IMR-90 (cell line): ENCODE measurements around the gene PGBD5. TPM values are rescaled to one million over a fixed set of nuclear protein-coding genes. Genes with fewer than 3 reads are reported as not detected.

Source experiments
- ATAC-seq: fragments of 200-7000 bp; cut with Tn5 transposase; 2 replicates; pipeline ENCODE4 v1.9.1; 2020; ENCODE audit warnings: low read depth, mild to moderate bottlenecking, moderate library complexity
- BruUV-seq: library from RNA; stranded (reverse); fragments of 400-500 nt; replicated peaks from 2 replicates; lab custom pipeline; 2021; lab: Mats Ljungman, UMichigan
- CTCF ChIA-PET: fragments of 300-600 bp; formaldehyde crosslinking; extraction: SDS; loops from one replicate; lab custom pipeline; 2021; ENCODE audit warnings: antibody characterized with exemption; lab: Yijun Ruan, JAX
- POLR2A ChIA-PET: fragments of 300-600 bp; sonication (Branson Sonifier 250); formaldehyde crosslinking; loops from one replicate; lab custom pipeline; 2022; ENCODE audit warnings: antibody characterized with exemption; ENCODE audit not compliant: unreplicated experiment; lab: Charles Lee
- DNase-seq: peaks from one replicate; pipeline ENCODE4 v3.0.0; 2013
- H2AFZ ChIP-seq: replicated peaks from 2 replicates; pipeline ENCODE3; 2013; ENCODE audit warnings: low read length, mild to moderate bottlenecking; ENCODE audit not compliant: poor library complexity
- H2AK5ac ChIP-seq: 2 replicates; pipeline ENCODE4 v1.6.1; 2013; ENCODE audit warnings: low read depth, low read length, inconsistent platforms
- H2AK9ac ChIP-seq: replicated peaks from 2 replicates; pipeline ENCODE3; 2013; ENCODE audit warnings: mild to moderate bottlenecking, low read depth, low read length, moderate library complexity; ENCODE audit not compliant: poor library complexity
- H2BK120ac ChIP-seq: 2 replicates; pipeline ENCODE4 v1.6.1; 2013; ENCODE audit warnings: low read depth, low read length, inconsistent platforms
- H2BK15ac ChIP-seq: 3 replicates; pipeline ENCODE4 v1.6.1; 2013; ENCODE audit warnings: low read depth, low read length, inconsistent platforms
- H2BK20ac ChIP-seq: 2 replicates; pipeline ENCODE4 v1.6.1; 2013; ENCODE audit warnings: low read depth, mild to moderate bottlenecking, inconsistent platforms, low read length, moderate library complexity
- H2BK5ac ChIP-seq: 2 replicates; pipeline ENCODE4 v1.6.1; 2013; ENCODE audit warnings: mild to moderate bottlenecking, low read depth, low read length, inconsistent platforms; ENCODE audit not compliant: poor library complexity, severe bottlenecking
- H3K14ac ChIP-seq: replicated peaks from 2 replicates; pipeline ENCODE4 v1.6.1; 2013; ENCODE audit warnings: low read depth, low read length, inconsistent platforms
- H3K18ac ChIP-seq: 2 replicates; pipeline ENCODE4 v1.6.1; 2013; ENCODE audit warnings: low read depth, low read length, control low read depth
- H3K23ac ChIP-seq: 2 replicates; pipeline ENCODE4 v1.6.1; 2013; ENCODE audit warnings: low read depth, low read length, inconsistent platforms
- H3K27ac ChIP-seq: 2 replicates; pipeline ENCODE4 v1.5.1; 2013; ENCODE audit warnings: mild to moderate bottlenecking, control low read depth, low read length; ENCODE audit not compliant: insufficient read depth
- H3K27me3 ChIP-seq: 2 replicates; pipeline ENCODE4 v1.6.1; 2013; ENCODE audit warnings: low read length; ENCODE audit not compliant: control insufficient read depth, insufficient read depth
- H3K36me3 ChIP-seq: 2 replicates; pipeline ENCODE4 v1.6.1; 2013; ENCODE audit warnings: low read length, mixed read lengths; ENCODE audit not compliant: control insufficient read depth, insufficient read depth
- H3K4ac ChIP-seq: 2 replicates; pipeline ENCODE4 v1.6.1; 2013; ENCODE audit warnings: low read depth, low read length, inconsistent platforms
- H3K4me1 ChIP-seq: 2 replicates; pipeline ENCODE4 v1.6.1; 2013; ENCODE audit warnings: low read length, mixed read lengths; ENCODE audit not compliant: control insufficient read depth, insufficient read depth
- H3K4me2 ChIP-seq: 2 replicates; pipeline ENCODE4 v1.6.1; 2013; ENCODE audit warnings: low read depth, mild to moderate bottlenecking, control low read depth, low read length, moderate library complexity
- H3K4me3 ChIP-seq: 2 replicates; pipeline ENCODE4 v1.5.1; 2013; ENCODE audit warnings: low read depth, mild to moderate bottlenecking, control low read depth, low read length, moderate library complexity; ENCODE audit not compliant: insufficient read depth
- H3K56ac ChIP-seq: 2 replicates; pipeline ENCODE4 v1.6.1; 2013; ENCODE audit warnings: low read length, inconsistent platforms; ENCODE audit not compliant: insufficient read depth; ENCODE audit errors: extremely low read depth
- H3K79me1 ChIP-seq, 2 experiments: 2 replicates each; pipeline ENCODE4 v1.6.1; 2013; ENCODE audit warnings: low read length in 2 of 2, inconsistent platforms in 1 of 2, low read depth in 1 of 2
- H3K9ac ChIP-seq: 2 replicates; pipeline ENCODE4 v1.6.1; 2013; ENCODE audit warnings: low read depth, low read length, control low read depth
- H3K9me1 ChIP-seq: 2 replicates; pipeline ENCODE4 v1.6.1; 2013; ENCODE audit warnings: low read length, inconsistent platforms; ENCODE audit not compliant: insufficient read depth
- H3K9me3 ChIP-seq: 2 replicates; pipeline ENCODE4 v1.6.1; 2013; ENCODE audit warnings: low read length; ENCODE audit not compliant: control insufficient read depth, insufficient read depth
- H4K20me1 ChIP-seq: 2 replicates; pipeline ENCODE4 v1.6.1; 2013; ENCODE audit warnings: low read length, inconsistent platforms; ENCODE audit not compliant: insufficient read depth
- H4K5ac ChIP-seq: 2 replicates; pipeline ENCODE4 v1.6.1; 2013; ENCODE audit warnings: mild to moderate bottlenecking, low read depth, low read length, control low read depth
- H4K8ac ChIP-seq, 2 experiments: 2 replicates each; pipeline ENCODE4 v1.6.1; 2013; ENCODE audit warnings: low read depth in 2 of 2, low read length in 2 of 2, control low read depth in 1 of 2, inconsistent platforms in 1 of 2
- H4K91ac ChIP-seq: 2 replicates; pipeline ENCODE4 v1.6.1; 2013; ENCODE audit warnings: low read depth, low read length, inconsistent platforms; ENCODE audit not compliant: insufficient read depth
- MAFK ChIP-seq: IDR thresholded peaks from 2 replicates; pipeline ENCODE4 v1.6.1; 2012; ENCODE audit warnings: low read depth, low read length, improper control_type of control experiment
- RAD21 ChIP-seq: IDR thresholded peaks from 2 replicates; pipeline ENCODE4 v1.6.1; 2012; ENCODE audit warnings: low read length, improper control_type of control experiment
- WGBS, 2 experiments: methylation state at CpG; one replicate each; pipeline versions ENCODE4 v1.1.5 to v1.1.7; 2013; ENCODE audit warnings: missing lambda C conversion rate in 2 of 2; ENCODE audit not compliant: insufficient read length in 1 of 2; ENCODE audit errors: extremely low coverage in 2 of 2; 5-methylcytosine and 5-hydroxymethylcytosine counted together
- dilution Hi-C: fragments of 300-500 bp; cut with HindIII; formaldehyde crosslinking; loops from one replicate; pipeline ENCODE4 v1.14.3; 2018; ENCODE audit warnings: low sequenced_read_pairs; ENCODE audit not compliant: unreplicated experiment
- in situ Hi-C: fragments of 300-500 bp; cut with MboI; formaldehyde crosslinking; loops from 3 replicates; pipeline ENCODE4 v1.14.3; 2019; ENCODE audit warnings: low sequenced_read_pairs, inconsistent platforms, mixed read lengths
- intact Hi-C: fragments of 100-400 bp; cut with micrococcal nuclease; formaldehyde crosslinking; loops from 2 replicates; pipeline ENCODE4 v1.10.0; 2022
- polyA plus RNA-seq, 3 experiments: library from polyadenylated mRNA; depleted of rRNA; stranded (reverse); fragments of >200 nt; gene quantifications; 2 replicates each; pipeline ENCODE4 v1.2.3, GENCODE V29; 2012; ENCODE audit warnings: low replicate concordance in 1 of 3
- total RNA-seq: library from RNA; depleted of rRNA; stranded (reverse); fragments of >200 nt; gene quantifications from 2 replicates; pipeline ENCODE4 v1.2.3, GENCODE V29; 2012

The PGBD5 gene
- total and polyA plus RNA-seq, 2 of the 4 experiments (the other 2 are of a cell fraction) = 0.18 to 0.36 TPM

DNA sequence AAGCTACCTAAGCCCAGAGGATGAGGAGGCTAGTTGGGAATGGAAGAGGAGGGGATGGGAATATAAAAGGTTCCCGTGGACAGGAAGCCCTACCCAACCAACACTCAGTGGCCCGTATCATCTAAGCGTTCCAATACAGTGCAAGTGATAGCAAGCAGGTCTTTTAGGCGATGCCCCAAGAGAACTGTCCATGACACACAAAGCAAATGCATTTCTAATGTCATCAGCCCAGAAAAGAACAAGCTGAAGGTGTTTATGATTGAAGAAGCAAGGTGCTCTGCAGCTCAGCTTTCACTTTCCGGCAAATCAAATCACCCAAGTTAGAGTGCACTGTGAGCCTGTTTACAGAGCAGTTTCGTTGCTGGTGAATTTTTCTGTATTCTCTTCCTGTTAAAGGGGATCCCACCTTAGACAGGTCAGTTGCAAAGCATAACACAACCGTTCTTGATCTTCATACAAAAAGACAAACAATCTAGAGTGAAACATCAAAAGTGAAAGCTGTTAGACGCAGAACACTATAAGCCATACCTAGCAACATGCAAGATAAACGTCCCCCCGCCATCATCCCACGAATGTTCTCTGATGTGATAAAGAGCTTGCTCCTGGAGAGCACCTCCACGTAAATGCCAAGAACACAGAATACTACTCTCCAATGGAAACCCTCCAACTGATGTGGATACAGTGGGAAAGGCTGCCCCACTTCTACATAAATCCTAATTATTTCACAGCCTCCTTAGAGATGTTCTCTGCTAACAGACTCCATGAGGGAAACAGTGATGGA lies 54.0 kb downstream of the PGBD5 start:
- H3K27me3 ChIP-seq = no peaks in the 10 kb centered on the region; the same call in 1 of the 2 replicates
- POLR2A ChIA-PET = no interaction called here
- no peak overlapping the region for H3K27ac ChIP-seq
- DNase-seq (no peak), ATAC-seq (no peak)
- BruUV-seq = no TSS peak
- no peak overlapping the region for H2BK120ac ChIP-seq
- H3K79me1 ChIP-seq = no peaks in the 10 kb centered on the region
- H3K4ac ChIP-seq = no peak overlapping the region
- no peak overlapping the region for H3K14ac ChIP-seq
- H3K36me3 ChIP-seq = no peaks in the 10 kb centered on the region
- H3K4me2 ChIP-seq = no peak overlapping the region
- in situ Hi-C loops = no loop called here
- no peak overlapping the region for H2AFZ ChIP-seq
- no peaks in the 10 kb centered on the region for H3K4me1 ChIP-seq
- H2AK5ac ChIP-seq = no peak overlapping the region
- H3K56ac ChIP-seq = no peak overlapping the region
- no peak overlapping the region for H3K4me3 ChIP-seq
- intact Hi-C loops = no loop called here
- no peak overlapping the region for H3K9ac ChIP-seq
- dilution Hi-C loops = no loop called here
- H3K18ac ChIP-seq = no peak overlapping the region
- H4K91ac ChIP-seq = no peak overlapping the region
- no CpG with 5 or more reads among the region's 12 CpGs for WGBS, 2 experiments
- H2BK5ac ChIP-seq = no peak overlapping the region
- TF ChIP-seq MAFK (no peak), RAD21 (no peak)
- no peak overlapping the region for H4K5ac ChIP-seq
- H2AK9ac ChIP-seq = no peak overlapping the region
- H4K8ac ChIP-seq = no peak overlapping the region
- H4K20me1 ChIP-seq = no peaks in the 10 kb centered on the region
- H2BK20ac ChIP-seq = no peak overlapping the region
- no peaks in the 10 kb centered on the region for H3K9me3 ChIP-seq
- no peaks in the 10 kb centered on the region for H3K9me1 ChIP-seq
- no peak overlapping the region for H2BK15ac ChIP-seq
- CTCF ChIA-PET = no interaction called here
- no peak overlapping the region for H3K23ac ChIP-seq
